GM12865 (cell line): ENCODE results near the gene FCRLA.

ENCODE experiments used
- DNase-seq: peaks from one replicate; pipeline ENCODE4 v3.0.0; 2010; ENCODE audit warnings: low read depth
- H3K4me3 ChIP-seq: 2 replicates; pipeline ENCODE4 v1.5.1; 2011; ENCODE audit warnings: mild to moderate bottlenecking, low read depth, low read length, control low read depth
- CTCF ChIP-seq: IDR thresholded peaks from 2 replicates; pipeline ENCODE4 v1.5.1; 2011; ENCODE audit warnings: low read length, control low read depth, low read depth, inconsistent platforms; ENCODE audit not compliant: insufficient read depth; ENCODE audit errors: missing control alignments

Gene FCRLA

GRCh38 chr1:161725908-161726472 lies 19.0 kb downstream of the FCRLA start:
- TF ChIP-seq CTCF, result peak; percentile 6
- peak; percentile 73 for DNase-seq
- peak overlapping the region; percentile 94 for H3K4me3 ChIP-seq

- H3K4me3 ChIP-seq, result peak overlapping the region; percentile 94
- peak; percentile 95 for DNase-seq
Measured at GRCh38 chr1:161726473-161727255, 19.6 kb downstream of the FCRLA start.

GRCh38 chr1:161727256-161727924 lies 20.4 kb downstream of the FCRLA start:
- peak; percentile 70 for DNase-seq
- H3K4me3 ChIP-seq, result peak overlapping the region; percentile 94
- no peak for TF ChIP-seq CTCF

More at GRCh38 chr1:161726473-161727255, 19.6 kb downstream of the FCRLA start:
- no peak for TF ChIP-seq CTCF

GRCh38 chr1:161728376-161729226 lies 21.6 kb downstream of the FCRLA start:
- TF ChIP-seq CTCF, result no peak

GRCh38 chr1:161730050-161730564 lies 23.1 kb downstream of the FCRLA start:
- peak; percentile 76 for DNase-seq
- no peak for TF ChIP-seq CTCF
- H3K4me3 ChIP-seq, result no peak overlapping the region

More at GRCh38 chr1:161728376-161729226, 21.6 kb downstream of the FCRLA start:
- peak; percentile 55 for DNase-seq
- no peak overlapping the region for H3K4me3 ChIP-seq

GRCh38 chr1:161731241-161731640 lies 24.2 kb downstream of the FCRLA start:
- no peak overlapping the region for H3K4me3 ChIP-seq
- TF ChIP-seq CTCF, result no peak
- DNase-seq, result no peak
